Measurements from ENCODE around the gene GNG4.

GNG4 gene

DNA sequence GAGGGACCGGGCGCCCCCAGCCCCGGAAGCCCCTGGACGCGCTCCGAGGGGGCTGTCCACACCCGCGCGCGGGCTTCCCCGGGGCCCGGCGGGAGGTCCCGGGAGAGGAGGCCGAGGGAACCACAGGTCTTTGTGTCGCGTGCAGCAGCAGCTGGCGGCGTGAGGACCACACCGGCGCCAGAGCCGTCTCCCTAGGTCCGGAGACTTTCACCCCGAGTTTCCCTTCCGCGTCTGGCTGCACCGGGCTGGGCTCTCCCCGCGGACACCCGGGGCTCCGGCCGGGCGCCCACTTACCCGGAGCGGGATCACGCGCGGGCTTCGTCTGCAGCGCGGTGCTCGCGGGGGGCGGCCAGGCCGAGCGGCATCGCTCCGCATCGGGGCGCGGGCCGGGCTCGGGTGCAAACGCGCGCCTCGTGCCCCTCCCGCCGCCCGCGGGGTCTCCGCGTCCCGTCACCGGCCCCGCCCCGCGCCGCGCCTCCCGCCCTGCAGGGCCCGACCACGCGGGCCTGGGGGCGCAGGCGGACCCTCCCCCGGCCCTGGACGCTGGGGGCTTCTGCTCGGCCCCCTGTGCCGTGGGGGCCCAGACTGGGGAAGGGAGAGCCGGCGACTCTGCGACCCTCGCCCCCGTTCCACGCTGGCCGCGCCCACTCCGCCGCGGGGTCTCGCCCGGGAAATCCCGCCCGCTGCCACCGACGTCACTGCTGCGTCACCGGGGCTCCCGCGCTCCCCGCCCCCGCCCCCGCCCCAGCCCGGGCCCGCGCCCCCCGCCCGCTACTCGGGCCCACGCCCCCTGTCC lies at the start of gene GNG4:
Gene GNG4 (minus strand): TSS at position 417 of the 796 bp plus-strand sequence. CDS start 65,946 bp downstream, outside the sequence.
- peak in 1 of 2 donors; percentile 11 for DNase-seq

- peak in 1 of 2 donors; percentile 16 for DNase-seq
Measured at GRCh38 chr1:235697508-235697907, 47.9 kb upstream of the GNG4 start.

DNA sequence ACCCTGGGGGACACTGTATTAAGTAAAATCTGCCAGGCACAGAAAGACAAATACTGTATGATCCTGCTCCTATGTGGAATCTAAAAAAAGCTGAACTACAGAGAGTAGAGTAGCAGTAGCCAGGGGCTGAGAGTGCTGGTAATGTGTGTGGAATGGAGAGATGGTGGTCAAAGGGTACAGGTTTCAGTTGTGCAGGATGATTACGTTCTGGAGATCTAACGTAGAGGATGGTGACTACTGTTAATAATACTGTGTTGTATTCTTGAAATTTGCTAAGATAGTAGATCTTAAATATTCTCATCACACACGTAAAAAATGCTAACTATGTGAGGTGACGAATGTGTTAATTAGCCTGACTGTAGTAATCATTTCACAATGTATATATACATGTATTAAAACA lies 39.8 kb upstream of the GNG4 start:
- no peak for DNase-seq

- DNase-seq: no peak
Measured at GRCh38 chr1:235688096-235688495, 38.5 kb upstream of the GNG4 start.

DNA sequence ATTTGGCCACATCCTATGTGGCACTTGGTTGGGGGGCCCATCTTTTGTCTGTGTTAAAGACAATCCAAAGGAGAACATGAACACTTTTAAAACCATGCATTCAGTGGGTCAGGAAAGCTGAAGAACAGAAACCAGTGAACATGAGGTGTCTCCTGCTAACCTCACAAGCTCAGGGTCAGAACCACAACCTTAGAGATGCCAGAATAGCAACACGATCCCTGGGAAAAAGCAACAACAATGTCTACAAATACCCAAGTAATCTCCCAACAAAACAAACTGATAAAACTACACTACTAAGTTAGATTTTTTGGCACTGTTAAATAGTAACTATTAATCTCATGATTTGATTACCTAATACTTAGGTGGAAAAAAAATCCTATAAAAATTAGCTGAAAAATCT lies 34.1 kb upstream of the GNG4 start:
- DNase-seq: no peak

DNA sequence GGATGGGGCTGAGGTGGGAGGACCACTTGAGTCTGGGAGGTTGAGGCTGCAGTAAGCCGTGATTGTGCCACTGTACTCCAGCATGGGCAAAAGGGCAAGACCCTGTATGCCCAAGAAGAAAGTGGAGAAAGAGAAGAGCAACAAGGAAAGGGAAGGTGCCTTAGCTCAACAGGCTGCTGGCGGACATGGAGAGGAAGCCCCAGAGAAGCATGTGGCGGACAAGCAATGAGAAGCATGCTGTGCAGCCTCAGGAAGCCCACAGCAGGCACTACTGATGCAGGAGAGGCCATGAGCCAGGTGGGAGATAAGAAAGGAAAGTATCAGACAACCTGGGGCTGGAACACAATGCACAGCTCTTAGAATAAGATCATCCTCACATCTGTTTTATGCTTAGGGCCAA lies 32.6 kb upstream of the GNG4 start:
- DNase-seq: no peak

- DNase-seq: no peak
Measured at GRCh38 chr1:235679644-235680043, 30.1 kb upstream of the GNG4 start.

- DNase-seq: no peak
Measured at GRCh38 chr1:235679005-235679404, 29.4 kb upstream of the GNG4 start.

DNA sequence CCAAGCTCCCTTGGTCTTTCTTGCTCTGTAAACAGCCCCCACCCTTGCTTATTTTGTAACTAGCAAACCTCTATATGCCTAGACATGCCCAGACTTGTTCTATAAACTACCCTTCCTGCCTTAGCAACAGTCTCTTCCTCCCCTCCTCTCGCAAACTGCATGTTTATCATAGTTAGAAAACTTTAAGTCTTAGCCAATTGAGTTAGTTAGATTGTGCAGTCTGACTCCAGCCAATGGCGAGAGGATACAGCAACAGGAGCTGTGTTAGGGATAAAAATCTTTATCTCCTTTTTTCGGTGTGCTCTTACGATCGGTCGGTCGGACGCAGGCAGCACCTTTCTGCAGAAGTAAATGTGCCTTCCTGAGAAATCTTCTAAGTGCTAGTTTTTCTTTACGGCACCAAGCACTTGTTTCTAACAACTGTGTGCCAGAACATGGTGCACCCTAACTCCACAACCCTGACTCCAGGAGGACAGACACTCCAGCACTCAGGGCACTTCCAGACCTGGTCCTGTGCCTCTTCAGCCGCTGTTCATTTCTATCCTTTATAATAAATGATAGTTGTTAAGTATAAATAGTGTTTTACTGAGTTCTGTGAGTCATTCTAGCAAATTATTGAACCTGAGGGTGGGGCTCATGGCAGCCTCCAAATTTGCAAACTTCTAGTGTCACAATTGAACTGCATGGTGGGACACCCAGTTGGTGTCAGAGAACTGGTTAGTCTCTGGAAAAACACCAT lies 25.7 kb upstream of the GNG4 start:
- no peak for DNase-seq

GRCh38 chr1:235673981-235674380 lies 24.4 kb upstream of the GNG4 start:
- no peak for DNase-seq

- no peak for DNase-seq
Measured at GRCh38 chr1:235671992-235672391, 22.4 kb upstream of the GNG4 start.

- no peak for DNase-seq
Measured at GRCh38 chr1:235670157-235670776, 20.7 kb upstream of the GNG4 start.

DNA sequence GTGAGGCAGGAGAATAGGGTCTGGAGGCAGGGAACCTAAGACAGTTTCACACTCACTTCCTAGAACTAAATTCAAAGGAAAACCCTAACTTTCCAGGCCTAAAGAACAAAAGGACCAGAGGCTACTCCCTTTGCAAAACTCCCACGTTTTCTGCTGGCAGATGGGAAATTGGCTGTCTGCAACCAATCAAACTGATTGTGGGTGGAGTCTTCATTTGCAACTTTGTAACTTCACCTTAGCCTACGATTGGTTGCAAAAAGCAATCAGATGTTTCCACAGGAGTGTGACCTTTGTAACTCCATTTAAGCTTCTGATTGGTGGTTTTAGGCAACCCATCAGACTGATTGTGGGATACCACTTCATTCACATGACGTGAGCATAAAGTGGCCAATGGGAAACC lies 19.7 kb upstream of the GNG4 start:
- no peak for DNase-seq

- no peak for DNase-seq
Measured at GRCh38 chr1:235663628-235664027, 14.0 kb upstream of the GNG4 start.

- no peak for DNase-seq
Measured at GRCh38 chr1:235661568-235661967, 12.0 kb upstream of the GNG4 start.

DNA sequence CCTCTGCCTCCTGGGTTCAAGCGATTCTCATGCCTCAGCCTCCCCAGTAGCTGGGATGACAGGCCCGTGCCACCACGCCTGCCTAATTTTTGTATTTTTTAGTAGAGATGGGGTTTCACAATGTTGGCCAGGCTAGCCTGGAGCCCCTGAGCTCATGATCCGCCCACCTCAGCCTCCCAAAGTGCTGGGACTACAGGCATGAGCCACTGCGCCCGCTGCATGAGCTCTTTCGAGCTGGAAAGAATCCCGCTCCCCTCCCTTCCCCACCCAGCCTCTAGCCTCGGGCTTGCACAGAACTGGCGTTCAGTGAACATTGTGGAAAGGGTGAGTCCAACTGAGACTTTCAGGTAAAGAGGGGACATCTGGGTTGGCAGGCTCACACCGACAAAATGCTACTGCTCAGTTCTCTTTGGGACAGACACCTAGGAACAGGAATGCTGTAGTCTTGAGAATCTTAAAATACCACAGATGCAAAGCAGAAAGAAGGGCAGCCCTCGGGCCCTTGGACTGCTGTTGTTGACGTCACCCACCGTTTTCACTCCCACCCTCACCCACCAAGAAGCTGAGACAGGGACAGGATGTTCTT lies 9.7 kb upstream of the GNG4 start:
- no peak for DNase-seq

- no peak for DNase-seq
Measured at GRCh38 chr1:235657747-235658526, 8.4 kb upstream of the GNG4 start.

DNA sequence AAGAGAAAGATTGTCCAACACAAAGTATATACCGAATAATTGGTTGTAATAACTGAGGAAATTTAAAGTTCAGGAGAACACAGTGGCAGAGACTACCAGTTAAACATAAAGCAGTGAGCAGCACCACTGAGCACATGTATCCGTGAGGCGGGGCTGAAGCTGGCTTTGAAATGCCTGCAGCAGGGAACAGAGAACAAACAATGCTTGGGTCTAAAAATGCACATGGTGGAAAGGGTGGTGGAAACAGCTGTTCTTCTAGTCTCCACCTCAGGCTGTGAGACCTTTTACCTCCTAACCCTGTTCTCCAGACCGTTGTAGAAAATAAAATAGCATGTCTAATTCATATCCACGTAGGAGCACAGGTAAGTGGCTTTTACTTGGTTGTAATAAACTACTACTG lies 7.7 kb upstream of the GNG4 start:
- DNase-seq: no peak

DNA sequence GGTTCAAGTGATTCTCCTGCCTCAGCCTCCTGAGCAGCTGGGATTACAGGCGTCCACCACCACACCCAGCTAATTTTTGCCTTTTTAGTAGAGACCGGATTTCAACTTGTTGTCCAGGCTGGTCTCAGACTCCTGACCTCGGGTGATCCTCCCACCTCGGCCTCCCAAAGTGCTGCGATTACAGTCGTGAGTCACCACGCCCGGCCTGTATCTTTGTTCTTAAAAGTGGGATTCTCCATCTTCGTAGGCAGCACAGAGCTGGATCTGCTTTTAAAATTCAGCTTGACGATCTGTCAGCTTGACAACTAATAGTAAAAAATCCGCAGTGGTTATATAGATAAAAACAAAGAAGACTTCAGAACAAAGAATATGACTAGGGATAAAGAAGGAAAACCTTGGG lies 2.8 kb upstream of the GNG4 start:
- DNase-seq: no peak

DNA sequence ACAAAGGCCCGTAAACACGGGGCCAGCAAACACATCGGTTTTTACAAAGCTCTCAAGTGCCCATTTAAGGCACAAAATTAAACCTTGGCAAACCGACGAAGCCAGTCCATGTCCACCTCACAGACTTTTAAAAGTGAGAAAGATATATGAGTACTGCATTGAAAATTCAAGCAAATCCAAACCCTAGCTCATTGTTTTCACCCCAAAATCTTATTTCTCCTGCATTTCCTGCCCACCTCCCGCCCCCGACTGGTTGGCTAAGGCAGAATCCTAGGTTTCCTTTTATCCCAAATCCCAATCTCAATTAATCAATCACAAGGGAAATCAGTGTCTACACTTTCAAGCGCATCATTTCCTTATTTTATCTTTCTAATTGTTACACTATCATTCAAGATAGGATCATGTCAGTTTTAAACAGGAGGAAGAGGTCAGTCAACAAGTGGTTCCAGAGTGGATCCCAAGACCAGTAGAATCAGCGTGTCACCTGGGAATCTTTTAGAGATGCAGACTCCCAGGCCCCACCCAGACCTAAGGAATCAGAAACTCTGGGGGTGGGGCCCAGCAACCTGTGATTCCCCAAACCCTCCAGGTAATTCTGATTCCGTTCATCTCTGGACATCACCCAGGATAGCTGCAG lies 1.7 kb upstream of the GNG4 start:
- no peak for DNase-seq

GRCh38 chr1:235650341-235651169 lies 971 bp upstream of the GNG4 start:
- DNase-seq: no peak
